Measurements from ENCODE around the gene SLC19A1.

Gene SLC19A1

GRCh38 chr21:45475797-45476570 is 66.3 kb downstream of the SLC19A1 start:
- DNase-seq = no peak

- DNase-seq = no peak
Observed at GRCh38 chr21:45475004-45475685, 67.1 kb downstream of the SLC19A1 start.

GRCh38 chr21:45474323-45474950 is 67.8 kb downstream of the SLC19A1 start:
- no peak for DNase-seq

- DNase-seq = no peak
Observed at GRCh38 chr21:45473496-45474322, 68.5 kb downstream of the SLC19A1 start.

GRCh38 chr21:45472445-45473365 is 69.5 kb downstream of the SLC19A1 start:
- DNase-seq = no peak

GRCh38 chr21:45471525-45472221 is 70.6 kb downstream of the SLC19A1 start:
- DNase-seq = no peak

GRCh38 chr21:45470773-45471524 is 71.3 kb downstream of the SLC19A1 start:
- no peak for DNase-seq

GRCh38 chr21:45470087-45470515 is 72.1 kb downstream of the SLC19A1 start:
- no peak for DNase-seq

GRCh38 chr21:45469273-45470086 is 72.8 kb downstream of the SLC19A1 start:
- DNase-seq = no peak

GRCh38 chr21:45468971-45469272 is 73.3 kb downstream of the SLC19A1 start:
- DNase-seq = no peak

GRCh38 chr21:45468051-45468970 is 73.9 kb downstream of the SLC19A1 start:
- DNase-seq = no peak

GRCh38 chr21:45467221-45467779 is 74.9 kb downstream of the SLC19A1 start:
- DNase-seq = no peak

GRCh38 chr21:45466330-45467220 is 75.7 kb downstream of the SLC19A1 start:
- no peak for DNase-seq

- no peak for DNase-seq
Observed at GRCh38 chr21:45465611-45466329, 76.5 kb downstream of the SLC19A1 start.

- no peak for DNase-seq
Observed at GRCh38 chr21:45465105-45465504, 77.1 kb downstream of the SLC19A1 start.

GRCh38 chr21:45464309-45464708 is 77.9 kb downstream of the SLC19A1 start:
- no peak for DNase-seq
